ENCODE results near the gene ZNF407.

The ZNF407 gene

DNA sequence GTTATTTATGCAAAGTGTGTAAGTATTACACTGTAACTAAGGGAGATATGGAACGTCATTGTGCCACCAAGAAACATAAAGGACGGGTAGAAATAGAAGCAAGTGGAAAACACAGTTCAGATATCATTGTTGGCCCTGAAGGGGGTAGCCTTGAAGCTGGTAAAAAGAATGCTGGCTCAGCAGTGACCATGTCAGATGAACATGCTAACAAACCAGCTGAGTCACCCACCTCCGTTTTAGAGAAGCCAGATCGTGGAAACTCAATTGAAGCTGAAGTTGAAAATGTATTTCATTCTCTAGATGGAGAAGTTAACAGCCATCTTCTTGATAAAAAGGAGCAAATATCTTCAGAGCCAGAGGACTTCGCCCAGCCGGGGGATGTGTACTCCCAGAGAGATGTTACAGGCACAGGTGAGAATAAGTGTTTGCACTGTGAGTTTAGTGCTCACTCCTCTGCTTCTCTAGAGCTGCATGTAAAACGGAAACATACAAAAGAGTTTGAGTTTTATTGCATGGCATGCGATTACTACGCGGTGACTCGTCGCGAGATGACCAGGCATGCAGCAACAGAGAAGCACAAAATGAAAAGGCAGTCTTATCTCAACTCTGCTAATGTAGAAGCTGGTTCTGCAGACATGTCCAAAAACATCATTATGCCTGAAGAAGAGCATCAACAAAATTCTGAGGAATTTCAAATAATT lies 36.1 kb downstream of the ZNF407 start:
- Histone ChIP-seq H3K27ac (no peak overlapping the region), H3K4me3 (no peak overlapping the region)
- TF ChIP-seq CTCF (IDR thresholded peaks at IDR 0.05), result no peak
- no peak for DNase-seq (ENCODE audit: low spot score)

DNA sequence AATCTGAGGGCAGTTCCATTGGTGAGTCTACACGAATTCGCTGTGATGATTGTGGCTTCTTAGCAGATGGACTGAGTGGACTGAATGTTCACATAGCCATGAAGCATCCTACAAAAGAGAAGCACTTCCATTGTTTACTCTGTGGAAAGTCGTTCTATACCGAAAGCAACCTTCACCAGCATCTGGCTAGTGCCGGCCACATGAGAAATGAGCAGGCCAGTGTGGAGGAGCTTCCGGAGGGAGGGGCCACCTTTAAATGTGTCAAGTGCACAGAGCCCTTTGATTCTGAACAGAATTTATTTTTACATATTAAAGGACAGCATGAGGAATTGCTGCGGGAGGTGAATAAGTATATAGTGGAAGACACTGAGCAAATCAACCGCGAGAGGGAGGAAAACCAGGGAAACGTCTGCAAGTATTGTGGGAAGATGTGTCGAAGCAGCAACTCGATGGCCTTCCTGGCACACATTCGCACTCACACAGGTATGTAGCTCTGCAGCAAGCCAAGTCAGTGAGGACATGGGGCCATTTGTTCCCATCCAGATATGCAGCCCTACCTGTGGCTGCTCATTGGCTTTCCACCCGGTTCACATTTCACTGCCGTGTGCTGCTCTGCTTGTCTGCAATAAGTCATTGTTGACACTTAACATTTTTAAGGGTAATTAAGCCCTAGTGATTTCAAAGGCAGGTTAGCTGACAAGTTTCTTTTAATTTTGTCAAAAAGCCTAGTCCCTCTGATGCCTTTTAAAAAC lies 37.7 kb downstream of the ZNF407 start:
- no peak for TF ChIP-seq CTCF (IDR thresholded peaks at IDR 0.05)
- Histone ChIP-seq H3K27ac (no peak overlapping the region), H3K4me3 (no peak overlapping the region)
- DNase-seq (ENCODE audit: low spot score), result no peak

DNA sequence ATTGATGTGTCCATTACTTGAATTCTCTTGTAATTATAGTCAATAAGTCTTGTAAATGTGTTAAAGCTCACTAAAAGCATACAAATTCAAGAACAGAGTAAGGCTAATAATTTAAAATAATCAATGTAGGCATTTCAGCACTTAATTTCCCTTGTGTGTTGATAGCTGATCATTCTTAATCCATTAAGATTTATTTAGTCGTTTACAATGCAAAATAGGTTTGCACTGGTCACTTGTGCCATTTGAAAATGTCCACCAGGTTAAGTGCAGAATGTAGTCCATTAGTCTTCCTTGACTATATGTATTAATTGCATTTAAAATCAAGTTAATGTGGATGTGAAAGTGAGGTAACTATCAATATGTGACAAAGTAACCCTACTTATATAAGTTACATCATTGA lies 39.4 kb downstream of the ZNF407 start:
- no peak for DNase-seq (ENCODE audit: low spot score)
- TF ChIP-seq CTCF (IDR thresholded peaks at IDR 0.05), result no peak
- Histone ChIP-seq H3K4me3 (no peak overlapping the region), H3K27ac (no peak overlapping the region)

DNA sequence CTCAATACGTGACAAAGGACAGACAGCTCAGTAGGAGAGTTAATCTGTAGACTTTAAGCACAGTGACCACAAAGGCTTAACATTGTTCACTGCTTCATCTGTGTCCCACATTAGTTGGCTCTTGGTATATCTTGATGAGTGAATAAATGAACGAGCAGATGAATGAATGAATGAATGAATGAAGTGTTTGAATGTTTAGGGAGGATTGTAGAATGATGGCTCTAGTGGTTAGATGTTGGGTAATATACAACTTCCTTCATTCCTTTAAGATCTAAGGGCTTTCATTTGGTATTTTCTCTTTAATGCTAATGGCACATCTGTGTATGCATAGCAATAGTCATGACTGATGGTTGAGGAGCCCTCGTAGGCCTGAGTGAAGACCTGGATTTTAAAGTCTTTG lies 40.5 kb downstream of the ZNF407 start:
- no peak overlapping the region for H3K27ac ChIP-seq
- H3K4me3 ChIP-seq, result no peak overlapping the region
- TF ChIP-seq CTCF (IDR thresholded peaks at IDR 0.05), result no peak

DNA sequence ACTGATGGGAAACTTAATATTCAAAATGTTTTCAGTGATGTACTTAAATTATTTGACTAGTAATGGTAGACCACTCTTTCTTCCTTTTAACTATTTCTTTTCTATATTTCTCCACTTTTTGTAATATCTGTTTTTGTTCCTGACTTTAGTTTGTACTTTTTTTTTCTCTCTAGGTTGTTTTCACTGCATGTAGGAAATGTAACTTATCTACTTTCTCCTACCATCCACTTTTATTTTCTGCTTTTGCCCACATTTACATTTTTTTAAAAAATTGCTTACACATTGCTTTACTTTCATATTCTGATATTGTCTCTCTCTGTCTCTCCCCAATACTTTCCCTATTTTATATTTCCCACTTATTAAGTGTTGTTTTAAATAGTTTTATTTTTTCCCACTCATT lies 47.0 kb downstream of the ZNF407 start:
- H3K4me3 ChIP-seq, result no peak overlapping the region

More for the DNA sequence above, 40.5 kb downstream of the ZNF407 start:
- DNase-seq (ENCODE audit: low spot score), result no peak

DNA sequence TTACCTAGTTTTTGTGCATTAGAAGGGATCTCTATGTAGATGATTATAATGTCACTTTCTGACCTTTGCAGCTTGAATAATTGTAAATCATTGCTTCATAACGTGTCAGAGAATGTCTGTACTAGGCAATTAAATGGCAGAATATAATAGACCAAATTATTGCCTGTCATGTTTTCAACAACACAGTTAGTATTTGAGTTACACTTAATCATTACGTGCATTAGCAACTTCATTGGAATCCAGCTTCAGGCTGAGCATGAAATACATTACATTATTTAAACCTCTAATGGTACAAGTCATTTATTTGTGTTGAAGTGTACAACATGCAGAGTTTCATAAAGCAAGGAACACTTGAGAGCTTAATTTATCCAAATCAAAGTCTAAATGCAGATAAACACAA lies 48.0 kb downstream of the ZNF407 start:
- no peak overlapping the region for H3K27ac ChIP-seq
- no peak for TF ChIP-seq CTCF (IDR thresholded peaks at IDR 0.05)
- no peak for DNase-seq (ENCODE audit: low spot score)
- H3K4me3 ChIP-seq, result no peak overlapping the region

More for the DNA sequence above, 47.0 kb downstream of the ZNF407 start:
- no peak for TF ChIP-seq CTCF (IDR thresholded peaks at IDR 0.05)
- DNase-seq (ENCODE audit: low spot score), result no peak
- no peak overlapping the region for H3K27ac ChIP-seq

All from coronary artery (tissue), 2 donors.